Ishikawa (cell line): ENCODE data around the gene ATRIP.

Source experiments
- CEBPB ChIP-seq: IDR thresholded peaks from 2 replicates; pipeline ENCODE4 v1.6.1; 2012
- CREB1 ChIP-seq: IDR thresholded peaks from 2 replicates; pipeline ENCODE4 v1.6.1; 2012; ENCODE audit warnings: low read depth
- EGR1 ChIP-seq: IDR thresholded peaks from 2 replicates; pipeline ENCODE4 v1.6.1; 2012
- EP300 ChIP-seq: IDR thresholded peaks from 2 replicates; pipeline ENCODE4 v1.6.1; 2012; ENCODE audit warnings: borderline replicate concordance
- FOXM1 ChIP-seq: IDR thresholded peaks from 2 replicates; pipeline ENCODE4 v1.6.1; 2012; ENCODE audit warnings: low read depth, borderline replicate concordance
- MAX ChIP-seq: IDR thresholded peaks from 2 replicates; pipeline ENCODE4 v1.6.1; 2012
- NFIC ChIP-seq: IDR thresholded peaks from 2 replicates; pipeline ENCODE4 v1.6.1; 2012
- RAD21 ChIP-seq: IDR thresholded peaks from 2 replicates; pipeline ENCODE4 v1.6.1; 2012; ENCODE audit warnings: low read depth
- REST ChIP-seq: IDR thresholded peaks from 2 replicates; pipeline ENCODE4 v1.6.1; 2012; ENCODE audit warnings: low read depth, mild to moderate bottlenecking
- TAF1 ChIP-seq: IDR thresholded peaks from 2 replicates; pipeline ENCODE4 v1.6.1; 2012; ENCODE audit warnings: low read depth, mild to moderate bottlenecking
- TCF12 ChIP-seq: IDR thresholded peaks from 2 replicates; pipeline ENCODE4 v1.6.1; 2012; ENCODE audit warnings: low read depth
- TEAD4 ChIP-seq: IDR thresholded peaks from 2 replicates; pipeline ENCODE4 v1.6.1; 2012
- YY1 ChIP-seq: IDR thresholded peaks from 2 replicates; pipeline ENCODE4 v1.6.1; 2012; ENCODE audit warnings: low read depth
- ZBTB7A ChIP-seq: IDR thresholded peaks from 2 replicates; pipeline ENCODE4 v1.6.1; 2012; ENCODE audit warnings: low read depth
- TF ChIP-seq, protein P1 (sequence below): IDR thresholded peaks from 2 replicates; pipeline ENCODE4 v1.6.1; 2012

The ATRIP gene

GRCh38 chr3:48477959-48478520, 31.5 kb downstream of the ATRIP start:
- no peak for TF ChIP-seq TEAD4
- TF ChIP-seq CEBPB: no peak
- no peak for TF ChIP-seq FOXM1
- no peak for TF ChIP-seq REST
- TF ChIP-seq ZBTB7A: no peak
- TF ChIP-seq EGR1: no peak
- TF ChIP-seq MAX: no peak
- no peak for TF ChIP-seq YY1
- no peak for TF ChIP-seq TCF12
- no peak for TF ChIP-seq EP300

DNA sequence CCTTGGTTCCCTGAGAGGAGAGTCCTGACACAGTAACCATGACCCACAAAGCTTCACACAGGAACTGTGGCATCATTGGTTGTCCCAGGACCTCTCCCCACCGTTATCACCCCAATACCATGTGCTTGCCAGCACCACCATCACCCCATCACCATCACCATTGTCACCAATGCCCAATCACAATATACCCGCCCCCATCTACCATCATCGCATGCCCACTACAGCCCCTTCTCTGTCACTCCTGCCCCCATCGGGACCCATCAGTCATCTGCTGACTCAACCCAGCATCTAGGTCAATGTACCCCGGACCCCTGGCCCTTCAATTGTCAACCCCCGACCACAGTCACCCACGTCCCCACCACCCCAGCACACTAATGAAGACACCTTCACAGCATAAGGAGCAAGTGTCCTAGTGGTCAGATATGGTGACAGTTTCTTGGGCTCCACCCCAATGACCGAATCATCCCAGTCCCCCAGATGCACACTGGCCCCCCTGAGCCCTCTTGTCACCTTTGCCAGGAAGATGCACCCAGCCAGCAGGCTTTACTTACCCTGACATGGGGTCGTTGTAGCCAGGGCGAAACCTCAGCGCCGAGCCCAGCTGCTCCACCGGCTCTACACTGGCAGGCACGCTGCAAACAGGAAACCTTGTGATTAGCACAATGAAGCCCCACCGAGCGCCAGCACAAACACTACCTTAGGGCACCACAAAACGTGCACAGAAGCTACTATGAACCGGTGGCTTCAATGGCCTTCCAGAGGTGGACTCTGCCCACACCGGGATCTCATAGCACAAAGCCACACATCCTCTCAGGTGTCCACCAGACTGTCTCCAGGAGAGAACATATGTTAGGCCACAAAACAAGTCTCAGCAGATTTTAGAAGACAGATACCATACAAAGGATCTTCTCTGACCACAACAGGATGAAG, 32.4 kb downstream of the ATRIP start:
- TF ChIP-seq NFIC: no peak
- TF ChIP-seq CREB1: no peak
- TF ChIP-seq REST: no peak
- no peak for TF ChIP-seq RAD21
- TF ChIP-seq FOXM1: no peak
- no peak for TF ChIP-seq TAF1
- no peak for TF ChIP-seq TCF12
- TF ChIP-seq TEAD4: no peak
- TF ChIP-seq ZBTB7A: no peak
- TF ChIP-seq MAX: no peak
- TF ChIP-seq YY1: no peak
- no peak for TF ChIP-seq EGR1
- no peak for TF ChIP-seq EP300
- TF ChIP-seq, protein P1, sequence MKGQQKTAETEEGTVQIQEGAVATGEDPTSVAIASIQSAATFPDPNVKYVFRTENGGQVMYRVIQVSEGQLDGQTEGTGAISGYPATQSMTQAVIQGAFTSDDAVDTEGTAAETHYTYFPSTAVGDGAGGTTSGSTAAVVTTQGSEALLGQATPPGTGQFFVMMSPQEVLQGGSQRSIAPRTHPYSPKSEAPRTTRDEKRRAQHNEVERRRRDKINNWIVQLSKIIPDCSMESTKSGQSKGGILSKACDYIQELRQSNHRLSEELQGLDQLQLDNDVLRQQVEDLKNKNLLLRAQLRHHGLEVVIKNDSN: no peak

DNA sequence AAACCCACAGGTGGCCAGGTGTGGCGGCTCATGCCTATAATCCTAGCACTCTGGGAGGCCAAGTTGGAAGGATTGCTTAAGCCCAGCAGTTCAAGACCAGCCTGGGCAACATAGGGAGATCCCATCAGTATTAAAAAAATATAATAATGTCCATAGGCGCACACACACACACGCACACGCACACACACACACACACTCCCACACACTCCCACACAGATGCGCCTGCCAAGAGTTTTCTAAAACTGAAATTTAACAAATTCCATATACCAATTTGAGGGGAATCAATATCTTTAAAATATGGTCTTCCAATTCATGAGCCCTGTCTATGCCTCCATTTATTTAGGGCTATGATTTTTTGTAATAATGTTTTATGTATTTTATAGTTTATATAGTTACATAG, 40.4 kb downstream of the ATRIP start:
- TF ChIP-seq CREB1: no peak
- TF ChIP-seq MAX: no peak
- no peak for TF ChIP-seq FOXM1
- no peak for TF ChIP-seq REST
- TF ChIP-seq TEAD4: no peak
- no peak for TF ChIP-seq TCF12
- TF ChIP-seq EP300: no peak
- no peak for TF ChIP-seq CEBPB

DNA sequence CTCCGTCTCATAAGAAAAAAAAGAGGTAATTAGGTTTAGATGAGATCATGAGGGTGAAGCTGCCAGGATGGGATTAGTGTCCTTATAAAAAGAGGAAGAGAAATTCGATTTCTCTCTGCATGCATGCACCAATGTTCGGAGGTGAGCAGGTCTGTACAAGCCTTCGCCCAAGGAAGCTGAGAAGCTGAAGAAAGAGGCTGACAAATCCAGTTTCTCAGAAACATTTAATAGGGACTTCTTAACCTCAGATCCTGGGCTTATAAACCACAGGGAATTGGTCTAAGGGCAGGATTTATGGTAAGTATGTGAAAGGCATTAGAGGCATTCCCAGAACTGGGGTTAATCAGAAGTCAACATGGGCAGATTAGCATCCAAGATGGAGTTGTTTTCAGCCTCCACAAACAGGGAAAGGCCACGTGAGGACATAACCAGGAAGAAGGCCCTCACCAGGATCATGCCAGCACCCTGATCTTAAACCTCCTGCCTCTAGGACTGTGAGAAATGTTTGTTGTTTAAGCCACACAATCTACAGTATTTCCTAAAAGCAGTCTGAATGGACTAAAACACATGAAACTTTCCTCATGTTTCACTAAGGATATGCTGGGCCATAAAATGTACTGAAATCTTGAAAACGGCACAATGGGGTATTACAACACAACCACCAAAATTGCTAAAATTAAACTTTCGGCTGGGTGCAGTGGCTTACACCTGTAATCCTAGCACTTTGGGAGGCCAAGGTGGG, 46.1 kb downstream of the ATRIP start:
- no peak for TF ChIP-seq NFIC
- no peak for TF ChIP-seq FOXM1
- TF ChIP-seq EGR1: no peak
- no peak for TF ChIP-seq ZBTB7A
- TF ChIP-seq CREB1: no peak
- TF ChIP-seq MAX: no peak
- no peak for TF ChIP-seq TEAD4
- no peak for TF ChIP-seq TAF1
